Keratinocyte (primary cell): Measurements from ENCODE around the gene PATL2. TPM values are rescaled to one million over a fixed set of nuclear protein-coding genes. Genes with fewer than 3 reads are reported as not detected.
"Not testable (repeated sequence)": the region's sequence is repeated elsewhere in the genome, so short reads cannot be mapped to it uniquely, and the experiment has no call there.

Experiments used
- DNase-seq: peaks from one replicate; pipeline ENCODE4 v3.0.0-alpha.2; 2011; ENCODE audit warnings: low read depth, missing footprints, low spot score
- FAIRE-seq: peaks from 2 replicates; lab custom pipeline; 2011; peaks lifted over from hg19 to GRCh38; lab: Jason Lieb, UNC
- H2AFZ ChIP-seq: 2 replicates; pipeline ENCODE4 v1.6.0; 2012; ENCODE audit warnings: low read length, control low read depth, inconsistent platforms; ENCODE audit not compliant: control insufficient read depth
- H3K27ac ChIP-seq: 2 replicates; pipeline ENCODE4 v1.5.1; 2011; ENCODE audit warnings: low read length; ENCODE audit not compliant: control insufficient read depth, insufficient read depth
- H3K27me3 ChIP-seq: 3 replicates; pipeline ENCODE4 v1.6.0; 2011; ENCODE audit warnings: low read length; ENCODE audit not compliant: control insufficient read depth, insufficient read depth; ENCODE audit errors: extremely low read depth
- H3K36me3 ChIP-seq, 2 experiments: 2 replicates in 1 of 2; 3 replicates in 1 of 2; pipeline ENCODE4 v1.5.1; 2011; ENCODE audit warnings: low read length in 2 of 2, mild to moderate bottlenecking in 1 of 2; ENCODE audit not compliant: control insufficient read depth in 2 of 2, insufficient read depth in 2 of 2; ENCODE audit errors: extremely low read depth in 1 of 2
- H3K4me1 ChIP-seq: 3 replicates; pipeline ENCODE4 v1.5.1; 2011; ENCODE audit warnings: low read length; ENCODE audit not compliant: control insufficient read depth, insufficient read depth; ENCODE audit errors: extremely low read depth
- H3K4me2 ChIP-seq: 3 replicates; pipeline ENCODE4 v1.6.0; 2011; ENCODE audit warnings: low read depth, low read length; ENCODE audit not compliant: control insufficient read depth, insufficient read depth; ENCODE audit errors: extremely low read depth
- H3K4me3 ChIP-seq, 3 experiments: fragments of 200-600 bp in 1 of 3; sonication (generic) in 1 of 3; 2 replicates in 2 of 3; 3 replicates in 1 of 3; pipeline ENCODE4 v1.5.1; 2011 to 2016; ENCODE audit warnings: low read length in 3 of 3, mild to moderate bottlenecking in 3 of 3, control low read depth in 2 of 3, inconsistent platforms in 1 of 3, low read depth in 1 of 3, mixed read lengths in 1 of 3, mixed run types in 1 of 3, moderate library complexity in 1 of 3; ENCODE audit not compliant: control insufficient read depth in 2 of 3, insufficient read depth in 2 of 3; ENCODE audit errors: extremely low read depth in 1 of 3
- H3K79me2 ChIP-seq: 2 replicates; pipeline ENCODE4 v1.6.0; 2012; ENCODE audit warnings: low read length; ENCODE audit not compliant: control insufficient read depth, insufficient read depth
- H3K9ac ChIP-seq: 3 replicates; pipeline ENCODE4 v1.6.0; 2011; ENCODE audit warnings: low read length; ENCODE audit not compliant: control insufficient read depth, insufficient read depth; ENCODE audit errors: extremely low read depth
- H3K9me1 ChIP-seq: 3 replicates; pipeline ENCODE4 v1.6.0; 2011; ENCODE audit warnings: low read length; ENCODE audit not compliant: control insufficient read depth, insufficient read depth; ENCODE audit errors: extremely low read depth
- H3K9me3 ChIP-seq: 2 replicates; pipeline ENCODE4 v1.5.1; 2012; ENCODE audit warnings: low read depth, low read length; ENCODE audit not compliant: control insufficient read depth
- H4K20me1 ChIP-seq: 3 replicates; pipeline ENCODE4 v1.6.0; 2011; ENCODE audit warnings: low read length; ENCODE audit not compliant: control insufficient read depth, insufficient read depth; ENCODE audit errors: extremely low read depth
- CTCF ChIP-seq, 3 experiments: IDR thresholded peaks in 1 of 3; conservative IDR thresholded peaks in 1 of 3; optimal IDR thresholded peaks in 1 of 3; 2 replicates in 2 of 3; 3 replicates in 1 of 3; pipeline versions ENCODE3 to v1.5.1; 2011; ENCODE audit warnings: low read length in 3 of 3, mild to moderate bottlenecking in 3 of 3, moderate library complexity in 2 of 3, control low read depth in 1 of 3, inconsistent platforms in 1 of 3; ENCODE audit not compliant: insufficient read depth in 2 of 3; ENCODE audit errors: extremely low read depth in 1 of 3
- EZH2 ChIP-seq: IDR thresholded peaks from one replicate; pipeline ENCODE4 v1.6.1; 2012; ENCODE audit warnings: inconsistent platforms, mild to moderate bottlenecking, low read length, moderate library complexity
- dilution Hi-C: fragments of 300-500 bp; cut with MboI; formaldehyde crosslinking; loops from one replicate; pipeline ENCODE4 v1.7.0; 2020; ENCODE audit warnings: low sequenced_read_pairs; ENCODE audit not compliant: extremely low pct_ligation_motif_present
- polyA plus RNA-seq, 5 experiments: library from polyadenylated mRNA; depleted of rRNA in 3 of 5; stranded (reverse) in 3 of 5; stranded (forward) in 1 of 5; unstranded in 1 of 5; fragments of >200 nt; gene quantifications; 1 replicate in 1 of 5; 2 replicates in 3 of 5; 3 replicates in 1 of 5; pipeline versions ENCODE4 v1.2.1 to v1.2.3, GENCODE V29; 2011 to 2012; ENCODE audit warnings: missing spikeins in 2 of 5, low read depth in 1 of 5, low replicate concordance in 1 of 5

The PATL2 gene
- polyA plus RNA-seq, 1 donor (not counting 4 experiments of a cell fraction or from before 2014, with no cell fraction given), result 0.46 TPM

GRCh38 chr15:44739222-44739847, 28.2 kb upstream of the PATL2 start:
- H3K9me3 ChIP-seq, H3K4me2 ChIP-seq, H3K36me3 ChIP-seq, H3K9me1 ChIP-seq, H3K27me3 ChIP-seq, DNase-seq, H3K79me2 ChIP-seq, H3K9ac ChIP-seq, H4K20me1 ChIP-seq, H2AFZ ChIP-seq, H3K4me1 ChIP-seq, H3K4me3 ChIP-seq, H3K27ac ChIP-seq, FAIRE-seq: not testable (repeated sequence)
- dilution Hi-C loops, result loop anchor here (5.0 kb wide), 1 partner anchor 48 kb away; no protein-coding TSS in a partner anchor

GRCh38 chr15:44738340-44738984, 27.3 kb upstream of the PATL2 start:
- FAIRE-seq (no peak), DNase-seq (no peak)
- Histone ChIP-seq H3K4me3 (no peak overlapping the region), H3K4me1 (no peaks in the 10 kb centered on the region), H3K79me2 (no peaks in the 10 kb centered on the region), H3K36me3 (no peaks in the 10 kb centered on the region), H4K20me1 (no peaks in the 10 kb centered on the region), H3K27me3 (no peaks in the 10 kb centered on the region), H3K4me2 (no peak overlapping the region), H3K9me1 (no peaks in the 10 kb centered on the region), H3K9ac (no peak overlapping the region), H3K9me3 (no peaks in the 10 kb centered on the region), H3K27ac (no peak overlapping the region), H2AFZ (no peak overlapping the region)
- dilution Hi-C loops, result loop anchor here (5.0 kb wide), 1 partner anchor 49 kb away; no protein-coding TSS in a partner anchor
- TF ChIP-seq CTCF (optimal IDR thresholded peaks at IDR 0.05 in 1 of 3, IDR thresholded peaks at IDR 0.05 in 1 of 3, conservative IDR thresholded peaks at IDR 0.05 in 1 of 3; ENCODE audit: extremely low read depth in 1 of 3, insufficient read depth in 2 of 3, low read length in 3 of 3), result peak in 2 of 3 experiments; percentile 52 to 66
- no peak for TF ChIP-seq EZH2
